Esophagus squamous epithelium (tissue), 5 donors: ENCODE data around the gene PLXDC2. TPM values are rescaled to one million over a fixed set of nuclear protein-coding genes. Genes with fewer than 3 reads are reported as not detected.

Source experiments
- DNase-seq: peaks from one replicate; lab custom pipeline; 2025; lab: John Stamatoyannopoulos, UW
- H3K27ac ChIP-seq, 4 donors: fragments of 200-600 bp; sonication (generic); one replicate each; pipeline ENCODE4 v1.5.1; 2016 to 2019; ENCODE audit warnings: mild to moderate bottlenecking in 1 of 4
- H3K27me3 ChIP-seq, 4 donors: fragments of 200-600 bp; sonication (generic); 1 replicate in 3 of 4; 2 replicates in 1 of 4; pipeline versions ENCODE4 v1.5.1 to v1.6.0; 2017 to 2021; ENCODE audit warnings: antibody characterized with exemption in 1 of 4
- H3K36me3 ChIP-seq, 3 donors: fragments of 200-600 bp; sonication (generic); one replicate each; pipeline ENCODE4 v1.5.1; 2016 to 2019
- H3K4me1 ChIP-seq, 3 donors: fragments of 200-600 bp; sonication (generic); one replicate each; pipeline ENCODE4 v1.5.1; 2017 to 2019
- H3K4me3 ChIP-seq, 4 donors: fragments of 200-600 bp; sonication (generic); 1 replicate in 3 of 4; 2 replicates in 1 of 4; pipeline ENCODE4 v1.5.1; 2016 to 2019; ENCODE audit warnings: mild to moderate bottlenecking in 2 of 4, moderate library complexity in 1 of 4
- H3K9me3 ChIP-seq, 3 donors: fragments of 200-600 bp; sonication (generic); one replicate each; pipeline ENCODE4 v1.5.1; 2016 to 2019
- CTCF ChIP-seq, 6 experiments: fragments of 450-650 bp in 4 of 6; fragments of 200-600 bp in 2 of 6; sonication (generic) in 2 of 6; IDR thresholded peaks; one replicate each; pipeline ENCODE4 v1.5.1; 2016 to 2019; ENCODE audit warnings: antibody characterized with exemption in 6 of 6, mild to moderate bottlenecking in 4 of 6, moderate library complexity in 4 of 6
- POLR2A ChIP-seq, 4 donors: fragments of 450-650 bp; IDR thresholded peaks; one replicate each; pipeline ENCODE4 v1.6.1; 2017; ENCODE audit warnings: antibody characterized with exemption in 4 of 4, mild to moderate bottlenecking in 4 of 4, moderate library complexity in 3 of 4
- whole genome bisulfite sequencing, 2 donors: methylation state at CpG; one replicate each; pipeline ENCODE4 v1.1.5; 2018; 5-methylcytosine and 5-hydroxymethylcytosine counted together
- intact Hi-C: fragments of 100-400 bp; cut with DNase I; formaldehyde crosslinking; loops from one replicate; pipeline ENCODE4 v1.15.0; 2022
- total RNA-seq, 4 donors: library from RNA; depleted of rRNA; stranded (reverse); fragments of >200 nt; gene quantifications; one replicate each; pipeline ENCODE4 v1.1.0, GENCODE V29; 2016
- donor health status: DM: yes; HTN: yes; CAD: no.

PLXDC2 gene
- total RNA-seq, 4 donors from 2014 or later: 22.4 to 50.4 (median 36.9) TPM

DNA sequence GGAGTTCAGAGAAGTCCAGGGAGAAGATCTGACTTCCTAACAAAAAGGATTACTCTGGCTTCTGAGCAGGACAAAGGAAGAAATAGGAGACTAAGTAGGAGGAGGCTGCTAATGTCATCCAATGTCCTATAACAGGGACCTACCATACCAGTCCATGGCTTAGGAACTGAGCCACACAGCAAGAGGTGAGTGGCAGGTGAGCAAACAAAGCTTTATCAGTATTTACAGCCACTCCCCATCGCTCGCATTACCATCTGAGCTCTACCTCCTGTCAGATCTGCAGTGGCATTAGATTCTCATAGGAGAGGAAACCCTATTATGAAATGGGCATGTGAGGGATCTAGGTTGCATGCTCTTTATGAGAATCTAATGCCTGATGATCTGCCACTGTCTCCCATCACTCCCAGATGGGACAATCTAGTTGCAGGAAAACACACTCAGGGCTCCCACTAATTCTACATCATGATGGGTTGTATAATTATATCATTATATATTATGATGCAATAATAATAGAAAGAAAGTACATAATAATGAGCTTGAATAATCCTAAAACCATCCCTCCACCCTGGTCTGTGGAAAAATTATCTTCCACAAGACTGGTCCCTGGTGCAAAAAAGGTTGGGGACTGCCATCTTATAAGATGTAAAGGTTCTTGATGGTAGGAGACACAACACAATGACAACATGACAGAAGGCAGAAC, 487.4 kb downstream of the PLXDC2 start:
- no peak for TF ChIP-seq CTCF (IDR thresholded peaks at IDR 0.05)
- no peak for TF ChIP-seq POLR2A (IDR thresholded peaks at IDR 0.05)
- Histone ChIP-seq H3K27ac (no peak overlapping the region), H3K27me3 (no peaks in the 10 kb centered on the region), H3K9me3 (no peaks in the 10 kb centered on the region), H3K36me3 (no peaks in the 10 kb centered on the region), H3K4me3 (no peak overlapping the region), H3K4me1 (no peaks in the 10 kb centered on the region)
- 88 to 95% methylated on average over 2 of the region's 2 CpGs for WGBS, 2 donors
- intact Hi-C loops: no loop called here
- DNase-seq: no peak

DNA sequence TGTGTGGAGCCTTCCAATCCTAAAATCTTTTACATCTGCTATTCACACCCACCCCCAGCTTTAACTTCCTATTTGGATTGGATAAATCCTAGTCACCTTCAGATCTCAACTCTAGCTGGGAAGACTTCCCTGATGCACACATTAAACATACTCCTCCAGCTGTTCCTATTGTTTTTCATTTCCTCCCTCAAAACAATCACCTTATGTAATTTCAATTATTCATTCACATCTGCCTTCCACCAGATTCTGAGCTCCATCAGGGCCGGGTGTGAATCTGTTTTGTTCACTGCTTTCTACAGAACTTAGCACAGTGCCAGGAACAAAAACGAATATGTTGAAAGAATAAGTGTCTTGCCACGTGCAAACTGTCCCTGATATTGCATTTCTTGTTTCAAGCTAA, 497.4 kb downstream of the PLXDC2 start:
- no peak for TF ChIP-seq CTCF (IDR thresholded peaks at IDR 0.05)
- no peak for TF ChIP-seq POLR2A (IDR thresholded peaks at IDR 0.05)
- intact Hi-C loops: no loop called here
- Histone ChIP-seq H3K9me3 (peaks cover 0 to 9% (median 0%) of the 10 kb centered on the region in 3 donors), H3K4me3 (no peak overlapping the region), H3K27ac (no peak overlapping the region), H3K4me1 (no peaks in the 10 kb centered on the region), H3K27me3 (no peaks in the 10 kb centered on the region), H3K36me3 (no peaks in the 10 kb centered on the region)
- no peak for DNase-seq
- WGBS, 2 donors: 14 to 28% methylated on average over 3 of the region's 3 CpGs

GRCh38 chr10:20314431-20314830, 498.2 kb downstream of the PLXDC2 start:
- whole genome bisulfite sequencing, 2 donors: 53 to 78% methylated on average over 3 of the region's 3 CpGs
- intact Hi-C loops: no loop called here
- no peak for TF ChIP-seq CTCF (IDR thresholded peaks at IDR 0.05)
- TF ChIP-seq POLR2A (IDR thresholded peaks at IDR 0.05): no peak
- H3K4me1 ChIP-seq: no peaks in the 10 kb centered on the region
- H3K36me3 ChIP-seq: no peaks in the 10 kb centered on the region
- DNase-seq: no peak
- H3K27ac ChIP-seq: no peak overlapping the region
- H3K4me3 ChIP-seq: no peak overlapping the region
- H3K9me3 ChIP-seq: peaks cover 0 to 9% (median 0%) of the 10 kb centered on the region in 3 donors
- H3K27me3 ChIP-seq: no peaks in the 10 kb centered on the region

GRCh38 chr10:20327954-20328353, 511.7 kb downstream of the PLXDC2 start:
- TF ChIP-seq POLR2A (IDR thresholded peaks at IDR 0.05): no peak
- TF ChIP-seq CTCF (IDR thresholded peaks at IDR 0.05): no peak

GRCh38 chr10:20330246-20330645, 514.0 kb downstream of the PLXDC2 start:
- intact Hi-C loops: no loop called here
- TF ChIP-seq CTCF (IDR thresholded peaks at IDR 0.05) (no peak), POLR2A (IDR thresholded peaks at IDR 0.05) (no peak)
- H3K27ac ChIP-seq: no peak overlapping the region
- no peak for DNase-seq
- peaks cover 0 to 4% (median 0%) of the 10 kb centered on the region in 3 donors for H3K9me3 ChIP-seq
- H3K27me3 ChIP-seq: no peaks in the 10 kb centered on the region
- no peaks in the 10 kb centered on the region for H3K36me3 ChIP-seq
- no peaks in the 10 kb centered on the region for H3K4me1 ChIP-seq
- H3K4me3 ChIP-seq: no peak overlapping the region
- WGBS, 2 donors: 100% methylated on average over 1 of the region's 1 CpG; no CpG with 5 or more reads in 1 of the 2 donors

More at GRCh38 chr10:20327954-20328353, 511.7 kb downstream of the PLXDC2 start:
- DNase-seq: no peak
- Histone ChIP-seq H3K36me3 (no peaks in the 10 kb centered on the region), H3K4me1 (no peaks in the 10 kb centered on the region), H3K9me3 (peaks cover 0 to 4% (median 0%) of the 10 kb centered on the region in 3 donors), H3K4me3 (no peak overlapping the region), H3K27ac (no peak overlapping the region), H3K27me3 (no peaks in the 10 kb centered on the region)
- 86 to 87% methylated on average over 3 of the region's 3 CpGs for WGBS, 2 donors
- intact Hi-C loops: no loop called here
